H1 (cell line): Measurements from ENCODE around the gene TC2N. TPM values are rescaled to one million over a fixed set of nuclear protein-coding genes. Genes with fewer than 3 reads are reported as not detected.

Experiments used
- HDAC6 ChIP-seq: IDR thresholded peaks from one replicate; pipeline ENCODE4 v1.7.1; 2012; ENCODE audit warnings: low read depth, mild to moderate bottlenecking, inconsistent platforms, low read length, moderate library complexity
- SIX5 ChIP-seq: IDR thresholded peaks from 2 replicates; pipeline ENCODE4 v1.6.1; 2011; ENCODE audit warnings: mild to moderate bottlenecking, low read depth, low read length
- SP1 ChIP-seq: IDR thresholded peaks from 2 replicates; pipeline ENCODE4 v1.6.1; 2011; ENCODE audit warnings: low read depth, low read length
- SP4 ChIP-seq: IDR thresholded peaks from 2 replicates; pipeline ENCODE4 v1.6.1; 2012; ENCODE audit warnings: low read length, inconsistent platforms
- polyA plus RNA-seq, 7 experiments: library from polyadenylated mRNA; depleted of rRNA in 3 of 7; stranded (reverse) in 5 of 7; unstranded in 2 of 7; fragments of >200 nt in 5 of 7; fragments of 200-250 nt in 2 of 7; gene quantifications; 1 replicate in 5 of 7; 2 replicates in 1 of 7; 4 replicates in 1 of 7; pipeline versions ENCODE4 v1.2.1 to v1.2.3, GENCODE V29; 2011 to 2013; ENCODE audit warnings: missing spikeins in 2 of 7, mixed read lengths in 2 of 7
- total RNA-seq: library from RNA; stranded (reverse); fragmentation: NEBNext Ultra II Directional; extraction: Animal tissue kit (Norgen Biotek cat#: 25700); gene quantifications from 2 replicates; pipeline ENCODE4 v1.2.1, GENCODE V29; 2021

TC2N gene
- total and polyA plus RNA-seq, 2 of the 8 experiments (the other 6 are each of a cell fraction or from before 2014, with no cell fraction given): 9.7 to 36.2 TPM

GRCh38 chr14:91870890-91871289 is 3.6 kb upstream of the TC2N start (continued):
- no peak for TF ChIP-seq SP4
- no peak for TF ChIP-seq SIX5
- TF ChIP-seq HDAC6: no peak
- TF ChIP-seq SP1: no peak
